GM12891 (cell line): Measurements from ENCODE around the gene PRDM1.
A peak's percentile ranks its signal among the peaks of the same experiment; 100 is the strongest.

ENCODE experiments used
- DNase-seq: peaks from one replicate; pipeline ENCODE4 v3.0.0; 2011; ENCODE audit warnings: low spot score; ENCODE audit not compliant: insufficient read length
- FAIRE-seq: peaks from 2 replicates; lab custom pipeline; 2011; peaks lifted over from hg19 to GRCh38; lab: Jason Lieb, UNC
- PAX5 ChIP-seq: IDR thresholded peaks from 2 replicates; pipeline ENCODE4 v1.6.1; 2011; ENCODE audit warnings: low read length, moderate library complexity, mild to moderate bottlenecking; ENCODE audit not compliant: insufficient read depth, severe bottlenecking
- POLR2A ChIP-seq: IDR thresholded peaks from 2 replicates; pipeline ENCODE4 v1.6.1; 2011; ENCODE audit warnings: low read depth, low read length, control low read depth
- POLR2AphosphoS5 ChIP-seq: IDR thresholded peaks from 2 replicates; pipeline ENCODE4 v1.6.1; 2011; ENCODE audit warnings: low read depth, low read length, control low read depth
- POU2F2 ChIP-seq: IDR thresholded peaks from 2 replicates; pipeline ENCODE4 v1.6.1; 2011; ENCODE audit warnings: low read depth, mild to moderate bottlenecking, control low read depth, low read length, moderate library complexity
- SPI1 ChIP-seq: IDR thresholded peaks from 2 replicates; pipeline ENCODE4 v1.6.1; 2011; ENCODE audit warnings: low read depth, low read length, control low read depth
- TAF1 ChIP-seq: IDR thresholded peaks from 2 replicates; pipeline ENCODE4 v1.6.1; 2011; ENCODE audit warnings: low read depth, low read length, control low read depth

PRDM1 gene

GRCh38 chr6:106094261-106094963 lies 8.3 kb downstream of the PRDM1 start:
- no peak for FAIRE-seq
- TF ChIP-seq POU2F2 (no peak), POLR2AphosphoS5 (no peak), PAX5 (no peak), SPI1 (no peak), POLR2A (no peak), TAF1 (no peak)
- DNase-seq: no peak

GRCh38 chr6:106094964-106095335 lies 8.8 kb downstream of the PRDM1 start:
- DNase-seq (no peak), FAIRE-seq (no peak)
- TF ChIP-seq POLR2AphosphoS5 (no peak), SPI1 (no peak), TAF1 (no peak), POU2F2 (no peak), PAX5 (no peak)

- DNase-seq: no peak
- TF ChIP-seq PAX5 (no peak), POLR2A (no peak), POU2F2 (no peak), TAF1 (no peak), SPI1 (no peak), POLR2AphosphoS5 (no peak)
- FAIRE-seq: peak; percentile 93
Observed at GRCh38 chr6:106097411-106098231, 11.5 kb downstream of the PRDM1 start.

GRCh38 chr6:106098383-106099234 lies 12.5 kb downstream of the PRDM1 start:
- FAIRE-seq (peak; percentile 89), DNase-seq (no peak)
- TF ChIP-seq POU2F2 (peak; percentile 88), PAX5 (no peak)

GRCh38 chr6:106099235-106099537 lies 13.1 kb downstream of the PRDM1 start:
- no peak for FAIRE-seq
- TF ChIP-seq POLR2A: no peak
- TF ChIP-seq POLR2AphosphoS5: no peak
- no peak for TF ChIP-seq TAF1
- no peak for TF ChIP-seq PAX5
- no peak for TF ChIP-seq POU2F2
- no peak for DNase-seq

GRCh38 chr6:106100755-106101154 lies 14.6 kb downstream of the PRDM1 start:
- no peak for FAIRE-seq
- no peak for DNase-seq
- TF ChIP-seq SPI1 (no peak), POLR2A (no peak), TAF1 (no peak), POLR2AphosphoS5 (no peak), POU2F2 (no peak), PAX5 (no peak)

GRCh38 chr6:106101466-106101865 lies 15.3 kb downstream of the PRDM1 start:
- DNase-seq (no peak), FAIRE-seq (no peak)
- TF ChIP-seq POLR2AphosphoS5: no peak
- no peak for TF ChIP-seq POLR2A
- TF ChIP-seq SPI1: no peak
- no peak for TF ChIP-seq PAX5
- TF ChIP-seq TAF1: no peak
- TF ChIP-seq POU2F2: no peak

GRCh38 chr6:106102034-106102433 lies 15.9 kb downstream of the PRDM1 start:
- TF ChIP-seq PAX5: peak; percentile 50
- TF ChIP-seq POLR2A: no peak
- peak; percentile 27; the same call in 1 of the 2 replicates for TF ChIP-seq SPI1
- TF ChIP-seq POU2F2: peak; percentile 90
- TF ChIP-seq TAF1: no peak
- FAIRE-seq (peak; percentile 43), DNase-seq (peak; percentile 29)
